HCT116 (cell line): ENCODE measurements around the gene MORC1. TPM values are rescaled to one million over a fixed set of nuclear protein-coding genes. Genes with fewer than 3 reads are reported as not detected.

Experiments
- ATAC-seq: fragments of 200-7000 bp; cut with Tn5 transposase; 2 replicates; pipeline ENCODE4 v1.9.1; 2020; ENCODE audit warnings: mild to moderate bottlenecking, moderate library complexity
- BruUV-seq: library from RNA; stranded (reverse); fragments of 400-500 nt; replicated peaks from 2 replicates; lab custom pipeline; 2021; lab: Mats Ljungman, UMichigan
- CTCF ChIA-PET: fragments of 300-600 bp; sonication (Branson Sonifier 250); formaldehyde crosslinking; loops from one replicate; lab custom pipeline; 2021; ENCODE audit warnings: antibody characterized with exemption; lab: Charles Lee
- POLR2A ChIA-PET: fragments of 300-600, 350-600 bp; sonication (Branson Sonifier 250); formaldehyde crosslinking; loops from one replicate; lab custom pipeline; 2021; ENCODE audit warnings: antibody characterized with exemption; lab: Charles Lee
- RAD21 ChIA-PET, 2 experiments: fragments of 300-600 bp; sonication (Branson Sonifier 250); formaldehyde crosslinking; loops; one replicate each; lab custom pipeline; 2023; ENCODE audit warnings: low total read pairs in 2 of 2; ENCODE audit not compliant: uncharacterized antibody in 2 of 2, unreplicated experiment in 2 of 2, low non-redundant PET in 1 of 2; lab: Charles Lee
- DNase-seq: peaks from one replicate; pipeline ENCODE4 v3.0.0-alpha.2; 2010; ENCODE audit warnings: low read depth, low spot score
- H2AFZ ChIP-seq: fragments of 200-600 bp; shearing (Covaris generic), sonication (generic); 2 replicates; pipeline ENCODE4 v1.6.1; 2017; ENCODE audit warnings: low read depth, mixed run types, mixed read lengths, antibody characterized with exemption, low read length; ENCODE audit not compliant: poor library complexity, severe bottlenecking
- H3K27ac ChIP-seq: 2 replicates; pipeline ENCODE4 v1.5.1; 2012; ENCODE audit warnings: low read depth, low read length
- H3K27me3 ChIP-seq: fragments of 200-600 bp; sonication (generic); 2 replicates; pipeline ENCODE4 v1.6.1; 2016; ENCODE audit warnings: mixed run types, low read length, mixed read lengths; ENCODE audit not compliant: insufficient read depth
- H3K36me3 ChIP-seq, 2 experiments: fragments of 200-500 bp in 1 of 2; fragments of 200-600 bp in 1 of 2; sonication (Bioruptor generic) in 1 of 2; sonication (generic) in 1 of 2; 2 replicates each; pipeline versions ENCODE4 v1.5.1 to v1.6.1; 2014 to 2016; ENCODE audit warnings: low read length in 2 of 2, inconsistent platforms in 1 of 2, mixed read lengths in 1 of 2, mixed run types in 1 of 2; ENCODE audit not compliant: insufficient read depth in 2 of 2, control insufficient read depth in 1 of 2
- H3K4me1 ChIP-seq, 2 experiments: fragments of 200-600 bp in 1 of 2; sonication (generic) in 1 of 2; 2 replicates each; pipeline versions ENCODE4 v1.5.1 to v1.6.1; 2012 to 2017; ENCODE audit warnings: low read length in 2 of 2, inconsistent platforms in 1 of 2, mild to moderate bottlenecking in 1 of 2, mixed read lengths in 1 of 2, mixed run types in 1 of 2, moderate library complexity in 1 of 2; ENCODE audit not compliant: insufficient read depth in 2 of 2, control insufficient read depth in 1 of 2
- H3K4me2 ChIP-seq: fragments of 200-600 bp; sonication (generic); 2 replicates; pipeline ENCODE4 v1.6.1; 2017; ENCODE audit warnings: mixed run types, low read length, mixed read lengths
- H3K4me3 ChIP-seq, 2 experiments: fragments of 200-600 bp in 1 of 2; sonication (generic) in 1 of 2; replicated peaks in 1 of 2; 2 replicates each; pipeline ENCODE4 v1.5.1; 2011 to 2016; ENCODE audit warnings: low read length in 2 of 2, control low read depth in 1 of 2, low read depth in 1 of 2, mild to moderate bottlenecking in 1 of 2, mixed read lengths in 1 of 2, mixed run types in 1 of 2
- H3K79me2 ChIP-seq: fragments of 200-600 bp; sonication (generic); 2 replicates; pipeline ENCODE4 v1.6.1; 2017; ENCODE audit warnings: mild to moderate bottlenecking, mixed run types, low read length, moderate library complexity, mixed read lengths; ENCODE audit not compliant: insufficient read depth
- H3K9ac ChIP-seq: fragments of 200-600 bp; sonication (generic); 2 replicates; pipeline ENCODE4 v1.6.1; 2016; ENCODE audit warnings: low read length, mixed read lengths
- H3K9me2 ChIP-seq: fragments of 200-600 bp; sonication (generic), shearing (Covaris generic); 2 replicates; pipeline ENCODE4 v1.6.1; 2017; ENCODE audit warnings: mixed run types, mild to moderate bottlenecking, moderate library complexity; ENCODE audit not compliant: insufficient read depth
- H3K9me3 ChIP-seq, 2 experiments: fragments of 200-500 bp in 1 of 2; fragments of 200-600 bp in 1 of 2; sonication (Bioruptor generic) in 1 of 2; sonication (generic) in 1 of 2; 2 replicates each; pipeline ENCODE4 v1.6.1; 2014 to 2017; ENCODE audit warnings: low read length in 2 of 2, mixed read lengths in 2 of 2, inconsistent platforms in 1 of 2, low read depth in 1 of 2, mild to moderate bottlenecking in 1 of 2, mixed run types in 1 of 2, moderate library complexity in 1 of 2; ENCODE audit not compliant: control insufficient read depth in 1 of 2, insufficient read depth in 1 of 2
- H4K20me1 ChIP-seq: fragments of 200-600 bp; sonication (generic), shearing (Covaris generic); 2 replicates; pipeline ENCODE4 v1.6.1; 2017; ENCODE audit warnings: mixed run types, mild to moderate bottlenecking, moderate library complexity; ENCODE audit not compliant: insufficient read depth
- ATF3 ChIP-seq: IDR thresholded peaks from 2 replicates; pipeline ENCODE4 v1.6.1; 2012
- CBX3 ChIP-seq: IDR thresholded peaks from 2 replicates; pipeline ENCODE4 v1.6.1; 2012; ENCODE audit warnings: low read depth
- CEBPB ChIP-seq: IDR thresholded peaks from 2 replicates; pipeline ENCODE4 v1.6.1; 2012; ENCODE audit warnings: low read depth
- ELF1 ChIP-seq: IDR thresholded peaks from 2 replicates; pipeline ENCODE4 v1.6.1; 2012; ENCODE audit warnings: low read depth, borderline replicate concordance
- EZH2 ChIP-seq: fragments of 200-600 bp; sonication (generic); IDR thresholded peaks from 2 replicates; pipeline ENCODE4 v1.6.1; 2017; ENCODE audit warnings: antibody characterized with exemption, mixed run types
- EZH2phosphoT487 ChIP-seq: fragments of 200-600 bp; IDR thresholded peaks from 2 replicates; pipeline ENCODE4 v1.6.1; 2018; ENCODE audit warnings: antibody characterized with exemption, borderline replicate concordance
- JUND ChIP-seq: IDR thresholded peaks from 2 replicates; pipeline ENCODE4 v1.6.1; 2012
- MAX ChIP-seq: IDR thresholded peaks from 2 replicates; pipeline ENCODE4 v1.6.1; 2012
- POLR2AphosphoS5 ChIP-seq: IDR thresholded peaks from 2 replicates; pipeline ENCODE4 v1.6.1; 2011; ENCODE audit warnings: mild to moderate bottlenecking, low read depth, low read length, moderate library complexity
- RAD21 ChIP-seq: IDR thresholded peaks from 2 replicates; pipeline ENCODE4 v1.6.1; 2012; ENCODE audit warnings: low read depth, mild to moderate bottlenecking
- SIN3A ChIP-seq: IDR thresholded peaks from 2 replicates; pipeline ENCODE4 v1.6.1; 2012; ENCODE audit warnings: low read depth
- SP1 ChIP-seq: IDR thresholded peaks from 2 replicates; pipeline ENCODE4 v1.6.1; 2012; ENCODE audit warnings: low read depth
- SRF ChIP-seq: IDR thresholded peaks from 2 replicates; pipeline ENCODE4 v1.6.1; 2012; ENCODE audit warnings: low read depth
- TCF7L2 ChIP-seq: IDR thresholded peaks from 2 replicates; pipeline ENCODE4 v1.7.0; 2011; ENCODE audit warnings: borderline replicate concordance, inconsistent platforms; ENCODE audit not compliant: insufficient read depth, insufficient read length; ENCODE audit errors: extremely low read depth
- YY1 ChIP-seq: IDR thresholded peaks from 2 replicates; pipeline ENCODE4 v1.6.1; 2011; ENCODE audit warnings: low read length, low read depth, moderate library complexity, mild to moderate bottlenecking; ENCODE audit not compliant: insufficient replicate concordance; ENCODE audit errors: extremely low read depth
- ZNF274 ChIP-seq: fragments of 200-500 bp; sonication (Bioruptor generic); IDR thresholded peaks from 2 replicates; pipeline ENCODE4 v1.6.1; 2014; ENCODE audit warnings: mild to moderate bottlenecking, low read depth, low read length, inconsistent platforms
- intact Hi-C: fragments of 100-400 bp; cut with micrococcal nuclease; formaldehyde crosslinking; loops from 2 replicates; pipeline ENCODE4 v1.10.0; 2022
- total RNA-seq: library from RNA; stranded (reverse); gene quantifications from one replicate; pipeline ENCODE4 v1.2.1, GENCODE V29; 2021; ENCODE audit not compliant: unreplicated experiment
- TF ChIP-seq, protein P1 (sequence below): IDR thresholded peaks from 2 replicates; pipeline ENCODE4 v1.6.1; 2012; ENCODE audit warnings: low read depth

Gene MORC1
- total RNA-seq, 1 experiment from 2014 or later, result not detected

GRCh38 chr3:108966773-108967172 is 151.2 kb downstream of the MORC1 start:
- Histone ChIP-seq H3K79me2 (no peaks in the 10 kb centered on the region), H3K27me3 (no peaks in the 10 kb centered on the region), H3K4me2 (no peak overlapping the region), H3K9ac (no peak overlapping the region), H3K36me3 (no peaks in the 10 kb centered on the region), H3K27ac (no peak overlapping the region), H3K9me3 (no peaks in the 10 kb centered on the region)
- ChIA-PET RAD21 (no interaction called here), CTCF (no interaction called here), POLR2A (no interaction called here)
- intact Hi-C loops, result no loop called here
- TF ChIP-seq ELF1 (no peak), EZH2 (no peak), EZH2phosphoT487 (no peak), ZNF274 (no peak), CEBPB (no peak), TCF7L2 (no peak), RAD21 (no peak), JUND (no peak), ATF3 (no peak), SP1 (no peak), YY1 (no peak), SIN3A (no peak), CBX3 (no peak), MAX (no peak), SRF (no peak), POLR2AphosphoS5 (no peak)
- TF ChIP-seq, protein P1, sequence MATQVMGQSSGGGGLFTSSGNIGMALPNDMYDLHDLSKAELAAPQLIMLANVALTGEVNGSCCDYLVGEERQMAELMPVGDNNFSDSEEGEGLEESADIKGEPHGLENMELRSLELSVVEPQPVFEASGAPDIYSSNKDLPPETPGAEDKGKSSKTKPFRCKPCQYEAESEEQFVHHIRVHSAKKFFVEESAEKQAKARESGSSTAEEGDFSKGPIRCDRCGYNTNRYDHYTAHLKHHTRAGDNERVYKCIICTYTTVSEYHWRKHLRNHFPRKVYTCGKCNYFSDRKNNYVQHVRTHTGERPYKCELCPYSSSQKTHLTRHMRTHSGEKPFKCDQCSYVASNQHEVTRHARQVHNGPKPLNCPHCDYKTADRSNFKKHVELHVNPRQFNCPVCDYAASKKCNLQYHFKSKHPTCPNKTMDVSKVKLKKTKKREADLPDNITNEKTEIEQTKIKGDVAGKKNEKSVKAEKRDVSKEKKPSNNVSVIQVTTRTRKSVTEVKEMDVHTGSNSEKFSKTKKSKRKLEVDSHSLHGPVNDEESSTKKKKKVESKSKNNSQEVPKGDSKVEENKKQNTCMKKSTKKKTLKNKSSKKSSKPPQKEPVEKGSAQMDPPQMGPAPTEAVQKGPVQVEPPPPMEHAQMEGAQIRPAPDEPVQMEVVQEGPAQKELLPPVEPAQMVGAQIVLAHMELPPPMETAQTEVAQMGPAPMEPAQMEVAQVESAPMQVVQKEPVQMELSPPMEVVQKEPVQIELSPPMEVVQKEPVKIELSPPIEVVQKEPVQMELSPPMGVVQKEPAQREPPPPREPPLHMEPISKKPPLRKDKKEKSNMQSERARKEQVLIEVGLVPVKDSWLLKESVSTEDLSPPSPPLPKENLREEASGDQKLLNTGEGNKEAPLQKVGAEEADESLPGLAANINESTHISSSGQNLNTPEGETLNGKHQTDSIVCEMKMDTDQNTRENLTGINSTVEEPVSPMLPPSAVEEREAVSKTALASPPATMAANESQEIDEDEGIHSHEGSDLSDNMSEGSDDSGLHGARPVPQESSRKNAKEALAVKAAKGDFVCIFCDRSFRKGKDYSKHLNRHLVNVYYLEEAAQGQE, result no peak
- TF ChIP-seq, all 23 proteins: peak for 0
- ATAC-seq (no peak), DNase-seq (no peak)
- no TSS peak for BruUV-seq
- H3K4me3 ChIP-seq, result no peak overlapping the region
- H3K4me1 ChIP-seq, result no peaks in the 10 kb centered on the region
- no peaks in the 10 kb centered on the region for H4K20me1 ChIP-seq
- H3K9me2 ChIP-seq, result no peaks in the 10 kb centered on the region
- no peak overlapping the region for H2AFZ ChIP-seq
